Stimulated activated CD8-positive, alpha-beta memory T cell treated with anti-CD3 and anti-CD28 coated beads, Interleukin-7, amount 100 ng/mL, for 1 hour (primary cell): ENCODE measurements around the gene ETFDH.
"Not testable (repeated sequence)": the region's sequence is repeated elsewhere in the genome, so short reads cannot be mapped to it uniquely, and the experiment has no call there.

Experiments
- DNase-seq, 2 donors: peaks; one replicate each; pipeline ENCODE4 v3.0.0-alpha.2; 2020; ENCODE audit warnings: low read depth in 2 of 2

Gene ETFDH

GRCh38 chr4:158754385-158755180, 82.5 kb downstream of the ETFDH start:
- DNase-seq, result no peak

GRCh38 chr4:158755819-158756218, 83.7 kb downstream of the ETFDH start:
- DNase-seq, result not testable (repeated sequence)

GRCh38 chr4:158756588-158756987, 84.5 kb downstream of the ETFDH start:
- DNase-seq, result no peak

- no peak for DNase-seq
Observed at GRCh38 chr4:158758142-158758541, 86.0 kb downstream of the ETFDH start.

- DNase-seq, result no peak
Observed at GRCh38 chr4:158758703-158759102, 86.6 kb downstream of the ETFDH start.
